LNCAP (cell line): ENCODE data around the gene LYRM4.

ENCODE experiments used
- TF ChIP-seq, protein P1 (sequence below): fragments of 450-650 bp; IDR thresholded peaks from 2 replicates; pipeline ENCODE4 v1.5.1; 2017; ENCODE audit warnings: mild to moderate bottlenecking

The LYRM4 gene

DNA sequence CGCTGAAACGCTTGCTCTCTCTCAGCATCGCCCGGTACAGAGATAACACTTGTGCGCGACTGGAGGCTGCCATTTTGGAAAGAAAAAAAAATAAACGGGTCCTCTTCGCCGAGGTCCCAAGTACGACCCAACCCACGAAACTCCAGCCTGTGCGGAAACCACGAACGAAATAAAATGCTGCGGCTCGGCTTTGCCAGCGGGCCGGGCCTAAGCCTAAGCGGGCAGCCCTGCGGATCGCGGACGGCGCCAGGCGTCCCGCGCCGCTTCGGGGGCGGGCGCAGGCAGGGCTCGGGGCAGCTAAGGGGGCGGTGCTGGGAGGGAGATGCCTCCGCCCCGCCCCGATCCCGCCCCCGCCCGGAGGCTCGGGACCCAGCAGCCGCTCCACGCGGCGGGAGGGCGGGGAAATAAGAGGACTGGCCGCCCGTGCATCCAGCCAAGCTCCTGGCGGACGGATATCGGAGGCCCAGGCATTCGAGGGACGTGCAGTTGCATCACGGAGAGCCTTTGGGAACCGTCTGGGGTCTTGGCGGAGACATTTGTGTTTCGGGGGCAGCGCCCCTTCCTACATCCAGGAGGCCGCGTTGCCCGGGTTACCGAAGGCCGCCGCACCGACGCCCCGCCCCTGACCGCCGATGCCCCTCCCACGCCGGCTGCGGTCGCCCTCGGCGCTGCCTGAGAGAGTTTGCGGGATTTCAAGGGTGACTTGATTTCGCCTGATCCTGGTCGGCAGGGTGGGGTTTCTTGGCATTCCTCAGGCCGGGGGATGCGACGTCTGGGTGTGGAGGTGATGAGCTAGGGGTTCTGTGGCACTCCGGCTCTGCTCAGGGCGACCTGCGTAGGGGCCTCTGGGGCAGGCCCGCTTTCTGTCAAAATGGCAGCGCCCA lies at the start of gene LYRM4, which contains the start of gene FARS2:
Gene LYRM4 (minus strand): TSS at position 290 of the 884 bp plus-strand sequence. CDS start 217 bp downstream, at position 73.
Gene FARS2 (plus strand): TSS at position 853 of the 884 bp plus-strand sequence.
- TF ChIP-seq, protein P1, sequence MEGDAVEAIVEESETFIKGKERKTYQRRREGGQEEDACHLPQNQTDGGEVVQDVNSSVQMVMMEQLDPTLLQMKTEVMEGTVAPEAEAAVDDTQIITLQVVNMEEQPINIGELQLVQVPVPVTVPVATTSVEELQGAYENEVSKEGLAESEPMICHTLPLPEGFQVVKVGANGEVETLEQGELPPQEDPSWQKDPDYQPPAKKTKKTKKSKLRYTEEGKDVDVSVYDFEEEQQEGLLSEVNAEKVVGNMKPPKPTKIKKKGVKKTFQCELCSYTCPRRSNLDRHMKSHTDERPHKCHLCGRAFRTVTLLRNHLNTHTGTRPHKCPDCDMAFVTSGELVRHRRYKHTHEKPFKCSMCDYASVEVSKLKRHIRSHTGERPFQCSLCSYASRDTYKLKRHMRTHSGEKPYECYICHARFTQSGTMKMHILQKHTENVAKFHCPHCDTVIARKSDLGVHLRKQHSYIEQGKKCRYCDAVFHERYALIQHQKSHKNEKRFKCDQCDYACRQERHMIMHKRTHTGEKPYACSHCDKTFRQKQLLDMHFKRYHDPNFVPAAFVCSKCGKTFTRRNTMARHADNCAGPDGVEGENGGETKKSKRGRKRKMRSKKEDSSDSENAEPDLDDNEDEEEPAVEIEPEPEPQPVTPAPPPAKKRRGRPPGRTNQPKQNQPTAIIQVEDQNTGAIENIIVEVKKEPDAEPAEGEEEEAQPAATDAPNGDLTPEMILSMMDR, result no peak

DNA sequence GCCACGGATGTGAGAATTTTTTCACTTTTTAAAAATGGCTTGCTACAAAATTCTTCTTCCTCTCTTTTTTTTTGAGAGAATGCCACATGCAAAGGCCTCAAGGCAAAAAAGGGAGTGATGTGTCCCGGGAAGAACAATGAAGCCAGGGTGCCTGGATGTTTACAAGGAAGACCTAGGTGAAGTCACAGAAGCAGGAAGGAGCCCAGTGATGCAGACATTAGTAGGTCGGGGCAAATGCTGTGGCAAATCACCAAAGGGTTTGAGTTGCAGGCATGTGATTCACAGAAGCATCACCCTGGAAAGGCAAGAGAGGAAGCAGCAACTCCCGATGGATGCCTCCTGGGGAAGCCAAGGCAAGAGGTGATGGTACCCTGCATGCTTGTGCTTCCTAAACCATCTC lies 47.3 kb upstream of the LYRM4 start:
- TF ChIP-seq, protein P1, result no peak

DNA sequence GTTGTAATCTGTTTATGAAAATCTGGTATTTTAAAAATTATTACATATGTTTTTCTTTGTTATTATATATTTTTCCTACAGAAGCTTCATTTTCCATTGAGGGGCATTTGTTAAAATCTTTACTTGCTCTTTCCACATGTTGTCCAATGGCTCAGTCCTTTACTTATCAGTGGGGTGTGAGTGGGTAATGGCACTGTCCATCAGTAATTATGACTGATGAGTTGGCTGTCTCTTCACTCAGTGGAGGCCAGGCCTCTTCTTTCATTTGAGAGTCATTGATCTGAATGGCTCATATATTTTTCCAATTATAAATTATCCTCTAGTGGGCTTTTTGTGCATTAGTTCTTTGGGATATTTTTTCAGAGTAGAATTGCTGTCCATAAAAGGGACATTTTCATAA lies 46.3 kb upstream of the LYRM4 start:
- TF ChIP-seq, protein P1, result no peak

DNA sequence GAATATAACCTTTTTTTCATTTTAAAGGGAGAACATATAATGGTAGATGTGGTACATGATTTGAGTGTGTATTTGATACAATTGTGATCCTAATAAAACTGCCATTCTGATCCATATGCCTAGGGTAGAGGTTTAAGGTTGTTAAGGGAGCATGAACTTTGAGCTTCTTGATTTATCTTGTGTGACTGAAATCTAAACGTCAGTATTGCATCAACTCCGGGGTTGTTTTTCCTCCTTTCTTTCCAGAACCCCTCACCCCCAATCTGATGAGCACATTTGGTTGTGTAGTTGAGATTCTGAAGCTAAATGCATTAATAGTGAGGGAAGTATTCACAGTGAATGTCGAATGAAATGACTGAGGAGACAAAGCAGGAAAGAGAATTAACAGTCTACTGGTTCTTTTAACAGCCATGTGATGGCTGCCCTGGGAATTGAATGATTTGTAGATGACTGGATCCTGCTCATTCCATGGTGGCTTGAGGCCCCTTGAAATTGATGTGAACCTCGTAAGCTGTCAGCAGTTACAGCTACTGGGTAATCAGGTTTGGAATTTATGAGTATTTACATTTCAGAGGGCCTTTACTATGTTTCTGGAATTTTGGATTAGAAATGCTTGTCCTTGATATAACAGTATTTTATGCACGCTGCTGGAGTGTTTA lies 45.3 kb upstream of the LYRM4 start:
- TF ChIP-seq, protein P1, result no peak

DNA sequence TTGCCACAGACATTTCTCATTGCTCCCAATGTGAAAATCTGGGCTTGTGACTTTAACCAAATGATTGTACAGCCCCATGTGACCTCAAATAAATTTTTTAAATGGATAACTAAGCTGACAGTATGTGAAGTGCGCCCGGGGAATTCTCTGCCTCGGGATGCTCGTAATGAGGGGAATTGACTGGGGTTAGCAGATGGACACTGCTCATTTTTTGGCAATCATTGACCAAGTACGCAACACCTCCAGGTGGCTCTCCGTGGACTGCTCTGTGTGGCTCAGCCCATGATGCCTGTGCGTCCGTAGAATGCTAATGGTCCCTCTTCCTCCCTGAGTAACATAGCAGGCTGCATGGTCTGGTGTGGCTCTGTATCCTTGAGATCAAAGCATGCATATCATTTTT lies 42.9 kb upstream of the LYRM4 start:
- TF ChIP-seq, protein P1, result no peak

DNA sequence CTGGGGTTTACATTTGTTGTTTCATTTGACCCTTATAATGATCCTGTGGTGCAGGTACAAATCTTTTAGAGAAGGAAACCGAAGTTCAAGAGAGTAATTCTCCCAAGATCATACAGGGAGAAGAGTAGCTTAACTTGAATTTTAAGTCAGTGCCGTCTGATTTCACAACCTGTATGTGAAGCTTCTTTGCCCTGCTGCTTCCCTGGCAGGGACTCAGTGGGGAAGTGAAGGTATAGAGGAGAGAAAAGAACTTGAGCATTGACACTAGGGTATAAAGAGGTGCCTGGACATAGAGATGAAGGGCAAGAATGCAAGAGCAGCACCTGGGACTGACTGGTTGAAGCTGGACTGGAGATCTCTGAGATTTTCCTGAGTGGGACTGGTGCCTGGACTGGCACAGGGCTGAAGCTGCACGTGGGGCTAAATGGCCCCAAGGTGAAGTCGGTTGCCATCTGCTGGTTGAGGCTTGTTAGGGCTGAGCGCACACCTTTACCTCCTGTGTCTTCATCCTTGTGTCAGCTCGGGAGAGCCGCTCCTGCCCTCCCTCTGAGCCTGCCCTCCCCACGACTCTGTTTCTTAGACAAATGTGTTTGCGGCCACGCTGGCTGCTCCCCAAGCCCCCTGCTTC lies 42.4 kb upstream of the LYRM4 start:
- TF ChIP-seq, protein P1, result peak; percentile 70

DNA sequence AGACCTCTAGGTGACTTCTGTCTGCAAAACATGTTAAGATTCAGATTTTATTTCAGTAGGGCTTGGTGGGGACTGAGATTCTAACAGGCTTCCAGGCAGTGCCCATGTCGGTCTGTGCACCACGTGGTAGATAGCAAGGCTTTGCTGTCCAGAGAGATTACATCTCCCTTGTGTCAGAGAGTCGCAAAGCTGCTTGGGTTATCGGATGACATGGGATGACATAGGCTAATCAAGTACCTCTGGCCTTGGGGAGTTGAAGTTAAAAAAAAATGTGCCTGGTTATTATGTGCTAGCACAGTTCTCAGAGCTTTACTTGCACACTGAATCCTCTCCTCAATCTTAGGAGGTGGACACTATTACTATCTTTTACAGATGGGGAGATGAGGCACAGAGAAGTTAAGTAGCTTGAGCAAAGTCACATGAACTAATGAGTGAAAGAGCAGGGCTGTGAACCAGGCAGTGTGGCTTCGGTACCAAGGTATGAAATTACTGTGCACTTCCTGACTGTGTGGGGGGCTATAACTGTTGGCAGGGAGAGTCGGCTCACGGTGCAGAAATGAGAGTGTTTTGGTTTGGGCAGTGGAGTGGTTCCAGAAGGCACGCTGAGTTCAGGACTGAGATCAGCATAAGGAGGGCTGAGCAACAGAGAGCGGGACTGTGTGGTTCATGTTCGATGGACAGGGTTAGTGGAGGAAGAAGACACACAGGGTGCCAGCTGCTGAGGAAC lies 41.6 kb upstream of the LYRM4 start:
- TF ChIP-seq, protein P1, result no peak
